HG03135 (cell line): ENCODE results near the gene ALG12.

Experiments used
- ATAC-seq: cut with Tn5 transposase; IDR thresholded peaks from one replicate; pipeline ENCODE4 v1.9.1; 2021; ENCODE audit warnings: mild to moderate bottlenecking, moderate library complexity; ENCODE audit not compliant: unreplicated experiment

ALG12 gene

DNA sequence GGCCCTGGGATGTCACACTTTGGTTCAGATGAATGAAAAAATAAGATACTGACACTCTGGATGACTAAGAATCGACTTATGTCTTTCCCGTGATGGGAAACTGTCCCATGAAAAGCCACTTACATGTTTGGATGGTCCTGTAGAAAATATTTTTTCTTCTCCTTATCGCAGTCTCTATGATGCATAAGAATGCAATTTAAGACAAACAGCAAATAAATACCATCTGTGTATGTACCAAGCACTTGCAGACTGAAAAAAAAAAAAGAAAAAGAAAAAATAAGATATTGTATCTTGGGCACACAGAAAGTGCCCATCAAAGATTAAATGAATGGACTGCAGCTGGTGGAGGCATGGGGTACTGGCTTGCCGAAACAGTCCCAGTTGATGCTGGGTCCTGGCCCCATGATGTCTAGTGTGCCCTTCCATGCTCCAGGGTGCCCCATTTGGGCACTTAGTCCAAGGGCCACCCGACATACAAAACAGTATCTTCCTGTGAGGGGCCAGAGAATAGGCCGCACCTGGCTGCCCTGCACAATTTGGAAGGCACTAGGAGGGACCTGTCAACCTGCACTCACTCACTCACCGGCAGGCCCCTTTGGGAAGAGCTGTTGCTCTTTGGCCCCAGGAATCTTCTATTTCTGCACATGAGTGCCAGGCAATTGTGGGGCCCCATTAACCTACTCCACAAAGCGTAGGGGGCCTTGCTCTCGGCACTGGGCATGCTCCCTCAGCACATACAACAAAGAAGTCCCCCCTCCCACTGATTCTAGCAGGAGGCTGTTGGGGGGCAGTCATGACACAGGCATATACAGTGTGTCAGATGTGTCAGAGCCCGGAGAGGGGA, 67.1 kb downstream of the ALG12 start:
- ATAC-seq: no peak
